ENCODE measurements around the gene CFAP43. TPM values are rescaled to one million over a fixed set of nuclear protein-coding genes. Genes with fewer than 3 reads are reported as not detected.

CFAP43 gene
- total RNA-seq (2021; fragmentation: NEBNext Ultra II Directional; extraction: Animal tissue kit (Norgen Biotek cat#: 25700)) (0.11 and 0.23 TPM in 2 replicates), polyA plus RNA-seq (2011; rRNA removed) (0.27 and 0.35 TPM in 2 replicates), polyA minus RNA-seq (2011; rRNA and poly(A)+ RNA removed) (0.76 and 0.82 TPM in 2 replicates)
- polyA plus RNA-seq (2011; cell fraction: cytosol; rRNA removed): 0.47 TPM
- polyA plus RNA-seq (2011; cell fraction: nucleus; rRNA removed): 0.31 TPM
- polyA plus RNA-seq (2012, experiment 1 of 2): 0.25 to 0.69 TPM (median 0.39 TPM) in 4 replicates
- not detected for polyA plus RNA-seq (2012, experiment 2 of 2)
- 0.14 TPM for polyA plus RNA-seq (2013, experiment 1 of 2)
- 0.13 TPM for polyA plus RNA-seq (2013, experiment 2 of 2)
- not detected for polyA minus RNA-seq (2011; cell fraction: cytosol; rRNA and poly(A)+ RNA removed)
- 1.5 TPM for polyA minus RNA-seq (2011; cell fraction: nucleus; rRNA and poly(A)+ RNA removed)
- long read RNA-seq, experiment 1: 0 reads
- long read RNA-seq, experiment 2, partial matches to known transcripts: 0 of 1 reads
- long read RNA-seq, experiment 2, other reads (novel, unspliced or antisense): 1 of 1 reads

GRCh38 chr10:104231784-104232612 is at the start of gene CFAP43:
Gene CFAP43 (minus strand): TSS chr10:104232364. CDS start chr10:104232246, 118 bp downstream.
- Histone ChIP-seq H3K9me3 (ENCODE audit: insufficient read depth in 2 of 2, low read depth in 1 of 2, low read length in 1 of 2) (peaks cover 0 to 10% of the 10 kb centered on the region in 2 experiments; a peak in 2 of 4 replicates), H3K36me3 (ENCODE audit: control insufficient read depth in 2 of 4, insufficient read depth in 4 of 4, low read length in 3 of 4) (no peaks in the 10 kb centered on the region; a peak in 1 of 8 replicates), H3K79me1 (ENCODE audit: low read depth, low read length) (no peaks in the 10 kb centered on the region), H3K79me2 (ENCODE audit: control insufficient read depth in 1 of 2, insufficient read depth in 2 of 2, low read length in 2 of 2) (no peaks in the 10 kb centered on the region), H3K27ac (ENCODE audit: low read depth, low read length) (peak within 1 kb of the TSS; percentile 67), H3K18ac (ENCODE audit: extremely low read depth, low read length) (no peak within 1 kb of the TSS), H2AK5ac (ENCODE audit: low read depth, low read length) (no peak within 1 kb of the TSS), H2BK12ac (ENCODE audit: low read depth, low read length) (peak within 1 kb of the TSS; percentile 63; the same call in 1 of the 2 replicates), H3K9ac (replicated peaks in 1 of 4; ENCODE audit: extremely low read depth in 1 of 4, low read depth in 3 of 4, low read length in 3 of 4) (peak within 1 kb of the TSS; percentile 61 to 84 (median 83)), H2BK5ac (ENCODE audit: low read depth, low read length) (peak within 1 kb of the TSS; percentile 83), H3K27me3 (replicated peaks in 1 of 4; ENCODE audit: control insufficient read depth in 3 of 4, extremely low read depth in 1 of 4, insufficient read depth in 3 of 4, low read length in 3 of 4) (peaks cover 0 to 2% (median 0%) of the 10 kb centered on the region in 4 experiments; a peak in 1 of 7 replicates), H4K8ac (ENCODE audit: extremely low read depth, insufficient read depth, low read length) (peak within 1 kb of the TSS; percentile 91; the same call in 1 of the 2 replicates), H4K20me1 (replicated peaks in 1 of 2; ENCODE audit: control insufficient read depth in 1 of 2, insufficient read depth in 2 of 2, low read length in 2 of 2) (no peaks in the 10 kb centered on the region), H3K4me1 (replicated peaks in 1 of 4; ENCODE audit: control insufficient read depth in 3 of 4, insufficient read depth in 4 of 4, low read length in 3 of 4) (no peaks in the 10 kb centered on the region), H2BK15ac (ENCODE audit: low read length) (no peak within 1 kb of the TSS), H2BK20ac (ENCODE audit: low read length) (no peak within 1 kb of the TSS), H3K4me3 (ENCODE audit: extremely low read depth in 1 of 4, insufficient read depth in 2 of 4, low read depth in 3 of 4, low read length in 4 of 4) (peak within 1 kb of the TSS; percentile 69 to 82 (median 76)), H4K5ac (ENCODE audit: insufficient read length, low read depth, low read length) (peak within 1 kb of the TSS; percentile 78), H3K56ac (replicated peaks; ENCODE audit: insufficient read length, low read depth, low read length) (no peak within 1 kb of the TSS), H3K4ac (replicated peaks; ENCODE audit: insufficient read length, low read depth, low read length) (no peak within 1 kb of the TSS), H2BK120ac (replicated peaks; ENCODE audit: low read depth, low read length) (no peak within 1 kb of the TSS), H4K91ac (replicated peaks; ENCODE audit: insufficient read length, low read length) (no peak within 1 kb of the TSS), H3K14ac (ENCODE audit: insufficient read length) (no peak within 1 kb of the TSS), H3K23me2 (ENCODE audit: low read depth, low read length) (peaks cover 9% of the 10 kb centered on the region), H3K23ac (ENCODE audit: insufficient read length) (no peak within 1 kb of the TSS), H3K4me2 (ENCODE audit: insufficient read depth in 1 of 2, low read depth in 2 of 2, low read length in 2 of 2) (peak within 1 kb of the TSS; percentile 78 to 94), H2AFZ (ENCODE audit: low read length) (peak within 1 kb of the TSS; percentile 84)
- WGBS, 2 experiments (ENCODE audit: extremely low coverage in 1 of 2, insufficient coverage in 1 of 2, insufficient read length in 1 of 2, insufficient replicate concordance in 2 of 2, low coverage in 1 of 2, low lambda C conversion rate in 2 of 2, missing lambda C conversion rate in 1 of 2): 2% methylated on average over 40 of the region's 60 CpGs; no CpG with 5 or more reads in 1 of the 2 experiments
- peak; percentile 88 to 99 for DNase-seq (ENCODE audit: low read depth in 1 of 2, low spot score in 2 of 2)
- POLR2A ChIA-PET (ENCODE audit: partially characterized antibody): interaction anchor here (0.6 to 1.2 kb wide), 4 partner anchors 10 to 46 kb away, joined by 3 read pairs; no protein-coding TSS in a partner anchor
- CTCF ChIA-PET (ENCODE audit: partially characterized antibody): interaction anchor here (0.6 to 1.5 kb wide), 4 partner anchors 25 to 221 kb away, joined by 3 to 5 read pairs (median 3); no protein-coding TSS in a partner anchor
- FAIRE-seq: peak; percentile 98
- TF ChIP-seq RXRA (IDR thresholded peaks at IDR 0.05; ENCODE audit: insufficient read depth, low read depth, low read length) (no peak), CTBP2 (IDR thresholded peaks at IDR 0.05; ENCODE audit: borderline replicate concordance, insufficient read depth, insufficient read length, low read length) (no peak), JUN (IDR thresholded peaks at IDR 0.05; ENCODE audit: low read depth, low read length) (no peak), SP4 (IDR thresholded peaks at IDR 0.05; ENCODE audit: low read length) (0 out of 2 replicates have a peak, but pooled peaks have one; percentile 46), SIN3A (conservative IDR thresholded peaks at IDR 0.05 in 1 of 2, IDR thresholded peaks at IDR 0.05 in 1 of 2; ENCODE audit: low read depth in 1 of 2, low read length in 2 of 2) (peak; percentile 54 to 97; a peak in 3 of 4 replicates), ZNF274 (IDR thresholded peaks at IDR 0.05; ENCODE audit: borderline replicate concordance, extremely low read depth, low read length) (no peak), TAF1 (IDR thresholded peaks at IDR 0.05; ENCODE audit: low read depth, low read length) (peak; percentile 55; the same call in 1 of the 2 replicates), ATF3 (IDR thresholded peaks at IDR 0.05; ENCODE audit: insufficient read depth, low read depth, low read length) (no peak)

Data from H1 (cell line).